Esophagus squamous epithelium (tissue), 4 donors: ENCODE measurements around the gene SORD.

Experiments
- POLR2A ChIP-seq, 4 donors: fragments of 450-650 bp; IDR thresholded peaks; one replicate each; pipeline ENCODE4 v1.6.1; 2017; ENCODE audit warnings: antibody characterized with exemption in 4 of 4, mild to moderate bottlenecking in 4 of 4, moderate library complexity in 3 of 4
- TF ChIP-seq, protein P1 (sequence below), 6 experiments: fragments of 450-650 bp in 4 of 6; fragments of 200-600 bp in 2 of 6; sonication (generic) in 2 of 6; IDR thresholded peaks; one replicate each; pipeline ENCODE4 v1.5.1; 2016 to 2019; ENCODE audit warnings: antibody characterized with exemption in 6 of 6, mild to moderate bottlenecking in 4 of 6, moderate library complexity in 4 of 6

- TF ChIP-seq, protein P1, sequence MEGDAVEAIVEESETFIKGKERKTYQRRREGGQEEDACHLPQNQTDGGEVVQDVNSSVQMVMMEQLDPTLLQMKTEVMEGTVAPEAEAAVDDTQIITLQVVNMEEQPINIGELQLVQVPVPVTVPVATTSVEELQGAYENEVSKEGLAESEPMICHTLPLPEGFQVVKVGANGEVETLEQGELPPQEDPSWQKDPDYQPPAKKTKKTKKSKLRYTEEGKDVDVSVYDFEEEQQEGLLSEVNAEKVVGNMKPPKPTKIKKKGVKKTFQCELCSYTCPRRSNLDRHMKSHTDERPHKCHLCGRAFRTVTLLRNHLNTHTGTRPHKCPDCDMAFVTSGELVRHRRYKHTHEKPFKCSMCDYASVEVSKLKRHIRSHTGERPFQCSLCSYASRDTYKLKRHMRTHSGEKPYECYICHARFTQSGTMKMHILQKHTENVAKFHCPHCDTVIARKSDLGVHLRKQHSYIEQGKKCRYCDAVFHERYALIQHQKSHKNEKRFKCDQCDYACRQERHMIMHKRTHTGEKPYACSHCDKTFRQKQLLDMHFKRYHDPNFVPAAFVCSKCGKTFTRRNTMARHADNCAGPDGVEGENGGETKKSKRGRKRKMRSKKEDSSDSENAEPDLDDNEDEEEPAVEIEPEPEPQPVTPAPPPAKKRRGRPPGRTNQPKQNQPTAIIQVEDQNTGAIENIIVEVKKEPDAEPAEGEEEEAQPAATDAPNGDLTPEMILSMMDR (IDR thresholded peaks at IDR 0.05): no peak
- no peak for TF ChIP-seq POLR2A (IDR thresholded peaks at IDR 0.05)
Observed at GRCh38 chr15:45099549-45100165, 76.7 kb downstream of the SORD start.
